ENCODE data around the gene NEK1.

Gene NEK1

GRCh38 chr4:169630069-169630468 is 17.7 kb upstream of the NEK1 start:
- Histone ChIP-seq H3F3A (ENCODE audit: insufficient read depth, low read length) (no peaks in the 10 kb centered on the region), H4K20me1 (ENCODE audit: insufficient read depth, low read length) (no peaks in the 10 kb centered on the region), H3K27ac (ENCODE audit: low read length) (no peak overlapping the region), H3K9me3 (replicated peaks; ENCODE audit: insufficient read depth, low read length) (no peaks in the 10 kb centered on the region), H3K9ac (ENCODE audit: low read length) (no peak overlapping the region), H3K4me3 (ENCODE audit: low read length) (no peak overlapping the region), H3K36me3 (replicated peaks; ENCODE audit: insufficient read depth, low read length) (no peaks in the 10 kb centered on the region), H2AFZ (ENCODE audit: low read length) (no peak overlapping the region), H3K27me3 (replicated peaks; ENCODE audit: insufficient read depth, low read length) (no peaks in the 10 kb centered on the region), H3K4me2 (ENCODE audit: low read depth, low read length) (no peak overlapping the region), H3K79me2 (ENCODE audit: low read length) (peaks cover 50% of the 10 kb centered on the region), H3K4me1 (ENCODE audit: low read length) (no peaks in the 10 kb centered on the region), H3K9me2 (replicated peaks; ENCODE audit: insufficient read depth, low read length) (no peaks in the 10 kb centered on the region)
- no peak for DNase-seq
- TF ChIP-seq EZH2 (optimal IDR thresholded peaks at IDR 0.05; ENCODE audit: low read depth, low read length) = no peak
- TF ChIP-seq EZH2phosphoT487 (IDR thresholded peaks at IDR 0.05; ENCODE audit: low read length) = no peak
- no peak for TF ChIP-seq CTCF (IDR thresholded peaks at IDR 0.05; ENCODE audit: low read length)

- no peak for TF ChIP-seq CTCF (IDR thresholded peaks at IDR 0.05; ENCODE audit: low read length)
- no peak overlapping the region for H3K4me2 ChIP-seq (ENCODE audit: low read depth, low read length)
- no peaks in the 10 kb centered on the region for H3K4me1 ChIP-seq (ENCODE audit: low read length)
- no peaks in the 10 kb centered on the region for H3F3A ChIP-seq (ENCODE audit: insufficient read depth, low read length)
- H3K9ac ChIP-seq (ENCODE audit: low read length) = no peak overlapping the region
- H2AFZ ChIP-seq (ENCODE audit: low read length) = no peak overlapping the region
- no peaks in the 10 kb centered on the region for H3K9me3 ChIP-seq (replicated peaks; ENCODE audit: insufficient read depth, low read length)
- DNase-seq = no peak
- H3K9me2 ChIP-seq (replicated peaks; ENCODE audit: insufficient read depth, low read length) = no peaks in the 10 kb centered on the region
- H3K27me3 ChIP-seq (replicated peaks; ENCODE audit: insufficient read depth, low read length) = no peaks in the 10 kb centered on the region
- H3K27ac ChIP-seq (ENCODE audit: low read length) = no peak overlapping the region
- H3K79me2 ChIP-seq (ENCODE audit: low read length) = peaks cover 57% of the 10 kb centered on the region
- H4K20me1 ChIP-seq (ENCODE audit: insufficient read depth, low read length) = no peaks in the 10 kb centered on the region
- H3K36me3 ChIP-seq (replicated peaks; ENCODE audit: insufficient read depth, low read length) = no peaks in the 10 kb centered on the region
- no peak overlapping the region for H3K4me3 ChIP-seq (ENCODE audit: low read length)
Observed at GRCh38 chr4:169628579-169628978, 16.2 kb upstream of the NEK1 start.

DNA sequence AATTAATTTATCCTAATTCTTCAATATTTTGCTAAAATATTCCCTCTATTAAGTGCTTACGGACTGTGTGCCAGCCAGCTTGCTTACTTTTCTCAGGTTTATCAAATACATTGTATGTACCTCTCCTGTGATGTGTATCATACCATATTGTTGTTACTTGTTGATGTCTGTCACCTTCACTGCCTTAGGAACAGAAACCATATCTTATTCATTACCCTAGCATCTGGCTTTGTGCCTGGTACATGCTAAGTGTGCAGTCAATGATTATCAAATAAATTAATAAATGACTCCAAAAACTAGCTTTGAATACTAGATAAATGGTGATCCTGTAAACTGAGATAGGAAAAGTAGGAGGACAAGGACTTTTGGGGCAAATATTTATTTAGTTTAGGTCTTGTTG is 14.9 kb upstream of the NEK1 start:
- Histone ChIP-seq H3K27ac (ENCODE audit: low read length) (no peak overlapping the region), H3K36me3 (replicated peaks; ENCODE audit: insufficient read depth, low read length) (no peaks in the 10 kb centered on the region), H2AFZ (ENCODE audit: low read length) (no peak overlapping the region), H3K79me2 (ENCODE audit: low read length) (peaks cover 70% of the 10 kb centered on the region), H3K27me3 (replicated peaks; ENCODE audit: insufficient read depth, low read length) (no peaks in the 10 kb centered on the region), H3K9me3 (replicated peaks; ENCODE audit: insufficient read depth, low read length) (no peaks in the 10 kb centered on the region), H3K4me3 (ENCODE audit: low read length) (no peak overlapping the region), H4K20me1 (ENCODE audit: insufficient read depth, low read length) (no peaks in the 10 kb centered on the region), H3K9ac (ENCODE audit: low read length) (no peak overlapping the region), H3K4me2 (ENCODE audit: low read depth, low read length) (no peak overlapping the region), H3K4me1 (ENCODE audit: low read length) (peaks cover under 1% of the 10 kb centered on the region; the same call in 1 of the 2 replicates), H3F3A (ENCODE audit: insufficient read depth, low read length) (no peaks in the 10 kb centered on the region), H3K9me2 (replicated peaks; ENCODE audit: insufficient read depth, low read length) (no peaks in the 10 kb centered on the region)
- TF ChIP-seq CTCF (IDR thresholded peaks at IDR 0.05; ENCODE audit: low read length) (no peak), EZH2 (optimal IDR thresholded peaks at IDR 0.05; ENCODE audit: low read depth, low read length) (no peak), EZH2phosphoT487 (IDR thresholded peaks at IDR 0.05; ENCODE audit: low read length) (no peak)
- DNase-seq = no peak

Measured in MM.1S (cell line).